A673 (cell line): ENCODE results near the gene MAN2B1. TPM values are rescaled to one million over a fixed set of nuclear protein-coding genes. Genes with fewer than 3 reads are reported as not detected.
A peak's percentile ranks its signal among the peaks of the same experiment; 100 is the strongest.
"Not testable (repeated sequence)": the region's sequence is repeated elsewhere in the genome, so short reads cannot be mapped to it uniquely, and the experiment has no call there.

ENCODE experiments used
- BruUV-seq: library from RNA; stranded (reverse); fragments of 400-500 nt; replicated peaks from 2 replicates; lab custom pipeline; 2021; lab: Mats Ljungman, UMichigan
- CTCF ChIA-PET: fragments of 300-600 bp; sonication (Branson Sonifier 250); formaldehyde crosslinking; loops from one replicate; lab custom pipeline; 2022; ENCODE audit warnings: antibody characterized with exemption; lab: Charles Lee
- POLR2A ChIA-PET: fragments of 300-600 bp; sonication (Branson Sonifier 250); formaldehyde crosslinking; loops from one replicate; lab custom pipeline; 2022; ENCODE audit warnings: antibody characterized with exemption; ENCODE audit not compliant: low non-redundant PET; lab: Charles Lee
- DNase-seq: peaks from one replicate; pipeline ENCODE4 v3.0.0-alpha.2; 2015; ENCODE audit warnings: low spot score
- H3K27ac ChIP-seq: fragments of 200-600 bp; sonication (generic); 2 replicates; pipeline ENCODE4 v1.5.1; 2016; ENCODE audit warnings: mixed run types, low read depth, mild to moderate bottlenecking, mixed read lengths, antibody characterized with exemption, low read length; ENCODE audit not compliant: poor library complexity, severe bottlenecking
- H3K27me3 ChIP-seq: fragments of 200-600 bp; sonication (generic); replicated peaks from 2 replicates; pipeline ENCODE4 v1.6.1; 2017; ENCODE audit warnings: mixed run types, low read depth, mild to moderate bottlenecking, mixed read lengths, antibody characterized with exemption, low read length; ENCODE audit not compliant: insufficient read depth, poor library complexity
- H3K36me3 ChIP-seq: fragments of 200-600 bp; sonication (generic); 2 replicates; pipeline ENCODE4 v1.6.1; 2016; ENCODE audit warnings: mixed run types, mild to moderate bottlenecking, mixed read lengths, antibody characterized with exemption, low read length; ENCODE audit not compliant: insufficient read depth, poor library complexity, severe bottlenecking
- H3K4me1 ChIP-seq: fragments of 200-600 bp; sonication (generic); 2 replicates; pipeline ENCODE4 v1.6.1; 2017; ENCODE audit warnings: mixed run types, mild to moderate bottlenecking, mixed read lengths, antibody characterized with exemption, low read length; ENCODE audit not compliant: insufficient read depth, poor library complexity, severe bottlenecking
- H3K4me3 ChIP-seq: fragments of 200-600 bp; sonication (generic); 2 replicates; pipeline ENCODE4 v1.5.1; 2016; ENCODE audit warnings: low read depth, mixed run types, mild to moderate bottlenecking, mixed read lengths, low read length; ENCODE audit not compliant: poor library complexity, severe bottlenecking
- H3K9me3 ChIP-seq: fragments of 200-600 bp; sonication (generic); 2 replicates; pipeline ENCODE4 v1.6.1; 2016; ENCODE audit warnings: mixed run types, low read depth, mild to moderate bottlenecking, mixed read lengths, antibody characterized with exemption, low read length; ENCODE audit not compliant: poor library complexity, severe bottlenecking
- EZH2 ChIP-seq: fragments of 200-600 bp; sonication (generic); IDR thresholded peaks from 2 replicates; pipeline ENCODE4 v1.6.1; 2017; ENCODE audit warnings: borderline replicate concordance, low read depth, mild to moderate bottlenecking, mixed read lengths, antibody characterized with exemption, low read length; ENCODE audit not compliant: poor library complexity, severe bottlenecking
- intact Hi-C: fragments of 100-400 bp; cut with micrococcal nuclease; formaldehyde crosslinking; loops from one replicate; pipeline ENCODE4 v1.10.0; 2022; ENCODE audit not compliant: unreplicated experiment
- total RNA-seq: library from RNA; stranded (reverse); gene quantifications from 2 replicates; pipeline ENCODE4 v1.2.3, GENCODE V29; 2021
- TF ChIP-seq, protein P1 (sequence below): fragments of 300-800, 200-600 bp; sonication (generic); conservative IDR thresholded peaks from 2 replicates; pipeline ENCODE4 v1.5.1; 2017; ENCODE audit warnings: low read depth, mild to moderate bottlenecking, antibody characterized with exemption, low read length, moderate library complexity, mixed read lengths

Gene MAN2B1
- total RNA-seq, 1 experiment from 2014 or later = 64.4 TPM

DNA sequence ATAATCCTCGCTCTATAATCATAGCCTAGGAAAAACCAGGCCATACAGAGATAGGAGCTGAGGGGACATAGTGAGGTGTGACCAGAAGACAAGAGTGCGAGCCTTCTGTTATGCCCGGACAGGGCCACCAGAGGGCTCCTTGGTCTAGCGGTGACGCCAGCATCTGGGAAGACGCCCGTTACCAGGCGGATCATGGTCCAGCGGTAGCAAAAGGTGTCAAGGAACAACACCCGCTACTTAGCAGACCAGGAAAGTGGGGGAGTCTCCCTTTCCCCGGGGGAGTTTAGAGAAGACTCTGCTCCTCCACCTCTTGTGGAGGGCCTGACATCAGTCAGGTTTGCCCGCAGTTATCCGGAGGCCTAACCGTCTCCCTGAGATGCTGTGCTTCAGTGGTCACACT is 45.5 kb upstream of the MAN2B1 start:
- H3K4me1 ChIP-seq, CTCF ChIA-PET, H3K27me3 ChIP-seq, H3K4me3 ChIP-seq, H3K9me3 ChIP-seq, BruUV-seq, DNase-seq, POLR2A ChIA-PET, H3K27ac ChIP-seq, intact Hi-C loops: not testable (repeated sequence)
- H3K36me3 ChIP-seq = peaks cover 88% of the 10 kb centered on the region
- TF ChIP-seq, protein P1, sequence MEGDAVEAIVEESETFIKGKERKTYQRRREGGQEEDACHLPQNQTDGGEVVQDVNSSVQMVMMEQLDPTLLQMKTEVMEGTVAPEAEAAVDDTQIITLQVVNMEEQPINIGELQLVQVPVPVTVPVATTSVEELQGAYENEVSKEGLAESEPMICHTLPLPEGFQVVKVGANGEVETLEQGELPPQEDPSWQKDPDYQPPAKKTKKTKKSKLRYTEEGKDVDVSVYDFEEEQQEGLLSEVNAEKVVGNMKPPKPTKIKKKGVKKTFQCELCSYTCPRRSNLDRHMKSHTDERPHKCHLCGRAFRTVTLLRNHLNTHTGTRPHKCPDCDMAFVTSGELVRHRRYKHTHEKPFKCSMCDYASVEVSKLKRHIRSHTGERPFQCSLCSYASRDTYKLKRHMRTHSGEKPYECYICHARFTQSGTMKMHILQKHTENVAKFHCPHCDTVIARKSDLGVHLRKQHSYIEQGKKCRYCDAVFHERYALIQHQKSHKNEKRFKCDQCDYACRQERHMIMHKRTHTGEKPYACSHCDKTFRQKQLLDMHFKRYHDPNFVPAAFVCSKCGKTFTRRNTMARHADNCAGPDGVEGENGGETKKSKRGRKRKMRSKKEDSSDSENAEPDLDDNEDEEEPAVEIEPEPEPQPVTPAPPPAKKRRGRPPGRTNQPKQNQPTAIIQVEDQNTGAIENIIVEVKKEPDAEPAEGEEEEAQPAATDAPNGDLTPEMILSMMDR = 0 out of 2 replicates have a peak, but pooled peaks have one; percentile 25

DNA sequence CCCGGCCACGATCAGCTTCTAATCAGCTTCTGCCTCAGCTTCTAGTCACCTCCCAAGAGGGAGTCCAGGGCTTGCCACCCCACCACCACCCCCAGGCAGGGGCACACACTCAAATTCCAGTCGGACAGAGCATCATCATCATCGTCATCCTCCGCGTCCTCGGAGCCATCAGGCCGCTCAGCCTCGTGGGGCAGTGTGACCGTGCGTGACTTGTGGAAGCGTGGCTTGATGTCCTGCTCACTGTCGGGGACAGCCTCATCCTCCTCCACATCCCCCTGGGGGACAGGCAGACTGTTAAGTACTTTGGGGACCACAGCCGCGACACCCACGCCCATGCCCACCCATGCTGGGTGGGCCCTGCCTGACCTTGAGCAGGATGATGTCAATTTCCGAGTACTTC is 44.6 kb upstream of the MAN2B1 start:
- Histone ChIP-seq H3K27me3 (no peaks in the 10 kb centered on the region), H3K9me3 (no peaks in the 10 kb centered on the region), H3K4me3 (no peak overlapping the region), H3K4me1 (no peaks in the 10 kb centered on the region), H3K27ac (no peak overlapping the region), H3K36me3 (peaks cover 91% of the 10 kb centered on the region)
- intact Hi-C loops = no loop called here
- ChIA-PET POLR2A (interaction anchor here (0.9 kb wide), 1 partner anchor 15 kb away, joined by 3 read pairs; the partner anchor contains the start of gene FBXW9), CTCF (no interaction called here)
- no peak for DNase-seq
- no TSS peak for BruUV-seq
- no peak for TF ChIP-seq EZH2

DNA sequence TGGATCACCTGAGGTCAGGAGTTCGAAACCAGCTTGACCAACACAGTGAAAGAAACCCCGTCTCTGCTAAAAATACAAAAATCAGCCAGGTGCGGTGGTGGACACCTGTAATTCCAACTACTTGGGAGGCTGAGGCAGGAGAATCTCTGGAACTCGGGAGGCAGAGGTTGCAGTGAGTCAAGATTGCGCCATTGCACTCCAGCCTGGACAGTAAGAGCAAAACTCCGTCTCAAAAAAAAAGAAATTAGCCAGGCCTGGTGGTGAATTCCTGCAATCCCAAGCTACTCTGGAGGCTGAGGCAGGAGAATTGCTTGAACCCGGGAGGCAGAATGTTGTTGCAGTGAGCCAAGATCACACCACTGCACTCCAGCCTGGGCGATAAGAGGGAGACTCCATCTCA is 42.1 kb upstream of the MAN2B1 start:
- intact Hi-C loops = no loop called here
- Histone ChIP-seq H3K36me3 (peaks cover 90% of the 10 kb centered on the region), H3K27ac (no peak overlapping the region), H3K4me1 (no peaks in the 10 kb centered on the region), H3K4me3 (no peak overlapping the region), H3K9me3 (no peaks in the 10 kb centered on the region), H3K27me3 (no peaks in the 10 kb centered on the region)
- no TSS peak for BruUV-seq
- CTCF ChIA-PET = no interaction called here
- POLR2A ChIA-PET = no interaction called here
- DNase-seq = no peak
- TF ChIP-seq, protein P1 = no peak

DNA sequence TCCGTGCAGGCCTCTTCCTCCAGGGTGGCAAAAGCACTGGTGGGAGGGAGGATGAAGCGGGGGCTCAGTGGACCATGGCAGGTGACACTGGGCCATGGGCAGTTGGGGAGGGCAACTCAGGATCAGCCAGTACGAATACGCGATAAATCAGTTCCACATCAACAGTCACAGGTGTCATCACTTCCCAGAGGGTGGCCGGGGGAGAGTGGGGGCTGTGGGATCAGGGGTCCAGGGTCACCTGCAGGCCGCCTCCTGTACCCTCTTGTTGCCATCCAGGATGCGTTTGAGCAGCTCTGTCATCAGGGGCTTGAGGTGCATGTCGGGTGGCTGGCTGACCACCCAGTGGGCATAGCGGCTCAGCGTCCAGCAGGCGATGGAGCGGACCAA is 39.8 kb upstream of the MAN2B1 start:
- BruUV-seq = no TSS peak
- Histone ChIP-seq H3K4me1 (no peaks in the 10 kb centered on the region), H3K9me3 (no peaks in the 10 kb centered on the region), H3K27ac (no peak overlapping the region), H3K27me3 (no peaks in the 10 kb centered on the region), H3K4me3 (no peak overlapping the region), H3K36me3 (peaks cover 96% of the 10 kb centered on the region)
- intact Hi-C loops = no loop called here
- ChIA-PET CTCF (interaction anchor here (0.5 kb wide), 1 partner anchor 10 kb away, joined by 8 read pairs; no protein-coding TSS in a partner anchor), POLR2A (no interaction called here)
- no peak for DNase-seq
- TF ChIP-seq EZH2 = no peak
- TF ChIP-seq, protein P1 = no peak
